HK-2 (cell line): ENCODE results near the gene PLXNB3.

ENCODE experiments used
- DNase-seq: peaks from one replicate; pipeline ENCODE4 v3.0.0-alpha.2; 2018; ENCODE audit not compliant: unreplicated experiment

The PLXNB3 gene

GRCh38 chrX:153773741-153774575 is 9.9 kb downstream of the PLXNB3 start:
- no peak for DNase-seq

- no peak for DNase-seq
Observed at GRCh38 chrX:153774576-153775292, 10.7 kb downstream of the PLXNB3 start.

GRCh38 chrX:153775293-153776119 is 11.5 kb downstream of the PLXNB3 start:
- no peak for DNase-seq

- DNase-seq, result no peak
Observed at GRCh38 chrX:153776120-153776599, 12.1 kb downstream of the PLXNB3 start.

- DNase-seq, result no peak
Observed at GRCh38 chrX:153776611-153777045, 12.6 kb downstream of the PLXNB3 start.

GRCh38 chrX:153777261-153778090 is 13.4 kb downstream of the PLXNB3 start:
- DNase-seq, result no peak

GRCh38 chrX:153778181-153778580 is 14.1 kb downstream of the PLXNB3 start:
- DNase-seq, result no peak

GRCh38 chrX:153778684-153779101 is 14.6 kb downstream of the PLXNB3 start:
- DNase-seq, result no peak

GRCh38 chrX:153779891-153780677 is 16.0 kb downstream of the PLXNB3 start:
- no peak for DNase-seq

- no peak for DNase-seq
Observed at GRCh38 chrX:153780678-153781427, 16.8 kb downstream of the PLXNB3 start, which contains the start of gene SRPK3. Gene SRPK3 (plus strand): TSS chrX:153781041. CDS start chrX:153781087, 46 bp downstream.

GRCh38 chrX:153781428-153782047 is 17.5 kb downstream of the PLXNB3 start:
- no peak for DNase-seq

GRCh38 chrX:153782313-153782712 is 18.3 kb downstream of the PLXNB3 start:
- DNase-seq, result no peak

GRCh38 chrX:153782871-153783270 is 18.8 kb downstream of the PLXNB3 start:
- DNase-seq, result no peak

- DNase-seq, result no peak
Observed at GRCh38 chrX:153783378-153784013, 19.4 kb downstream of the PLXNB3 start.

GRCh38 chrX:153784325-153784967 is 20.4 kb downstream of the PLXNB3 start:
- no peak for DNase-seq

- DNase-seq, result no peak
Observed at GRCh38 chrX:153786669-153787068, 22.6 kb downstream of the PLXNB3 start.

GRCh38 chrX:153789654-153790053 is 25.6 kb downstream of the PLXNB3 start:
- no peak for DNase-seq
